GM18870 (cell line): ENCODE results near the gene MUC16.
"Not testable (repeated sequence)": the region's sequence is repeated elsewhere in the genome, so short reads cannot be mapped to it uniquely, and the experiment has no call there.

Experiments
- ATAC-seq: cut with Tn5 transposase; IDR thresholded peaks from one replicate; pipeline ENCODE4 v1.9.1; 2021; ENCODE audit warnings: moderate library complexity; ENCODE audit not compliant: unreplicated experiment

MUC16 gene

DNA sequence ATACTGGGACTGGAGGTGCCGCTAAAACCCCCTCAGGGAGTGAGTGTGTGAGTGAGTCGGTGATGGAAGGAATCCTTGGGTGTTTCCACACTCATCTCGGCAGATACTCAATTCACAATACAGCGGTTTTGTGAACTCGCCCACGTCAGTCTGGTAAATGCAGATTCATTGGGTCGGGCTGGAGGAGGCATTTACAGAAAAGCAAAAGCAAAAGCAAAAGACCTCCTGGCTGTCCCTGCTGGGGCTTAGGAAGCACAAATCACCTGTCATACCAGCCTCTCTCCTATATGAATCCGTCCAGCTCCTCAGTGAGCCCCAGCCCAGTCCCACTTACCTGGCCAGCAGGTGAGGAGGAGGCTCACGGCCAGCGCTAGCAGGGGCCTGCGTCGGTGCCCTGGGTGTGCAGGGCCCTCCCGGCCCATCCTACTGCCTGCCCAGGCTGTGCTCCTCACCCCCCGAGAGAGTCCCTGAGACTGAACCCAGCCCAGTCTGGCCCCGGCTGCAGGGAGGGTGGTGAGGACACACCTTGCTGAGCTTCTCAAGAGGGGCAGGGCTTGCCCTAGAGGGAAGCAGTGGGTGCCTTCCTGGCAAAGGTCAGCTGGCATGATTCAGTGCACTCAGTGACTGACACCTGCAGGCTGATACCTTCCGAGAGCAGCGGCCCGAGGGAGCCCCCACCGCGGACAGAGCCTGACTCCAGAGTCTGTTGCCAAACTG, at the start of gene MUC16:
MUC16 (minus strand) TSS at position 475 of the 717 bp plus-strand sequence.
- no peak for ATAC-seq

DNA sequence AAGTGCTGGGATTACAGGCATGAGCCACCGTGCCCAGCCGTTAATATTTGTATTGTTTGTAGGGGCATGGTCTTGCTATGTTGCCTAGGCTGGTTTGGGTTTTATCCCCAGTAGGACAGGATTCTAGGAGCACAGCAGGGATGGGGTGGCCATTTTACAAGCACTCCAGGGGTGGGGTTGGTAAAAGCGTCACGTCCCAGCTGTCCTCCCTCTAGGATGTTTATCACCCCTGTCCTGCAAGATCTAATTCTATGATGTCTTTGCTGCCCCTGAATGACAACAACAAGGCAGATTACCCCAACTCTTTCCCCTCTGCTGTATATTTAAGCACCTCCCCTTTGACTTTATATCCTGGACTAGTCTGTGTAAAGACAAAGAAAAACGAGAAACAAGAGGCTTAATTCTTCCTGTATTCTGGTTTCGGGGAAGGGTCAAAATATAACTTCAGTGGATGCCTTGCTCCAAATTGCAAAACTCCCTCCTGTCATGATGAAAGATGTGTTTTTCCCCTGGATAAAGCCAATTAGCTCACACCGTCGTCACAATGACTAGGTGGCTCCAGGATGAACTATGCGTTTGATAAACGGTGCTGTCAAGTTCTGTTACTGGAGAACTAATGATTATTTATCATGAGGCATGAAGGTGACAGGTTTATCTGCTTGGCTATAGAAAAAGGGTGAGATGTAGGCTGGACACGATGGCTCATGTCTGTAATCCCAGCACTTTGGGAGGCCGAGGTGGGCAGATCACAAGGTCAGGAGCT, 48.9 kb upstream of the MUC16 start:
- no peak for ATAC-seq

DNA sequence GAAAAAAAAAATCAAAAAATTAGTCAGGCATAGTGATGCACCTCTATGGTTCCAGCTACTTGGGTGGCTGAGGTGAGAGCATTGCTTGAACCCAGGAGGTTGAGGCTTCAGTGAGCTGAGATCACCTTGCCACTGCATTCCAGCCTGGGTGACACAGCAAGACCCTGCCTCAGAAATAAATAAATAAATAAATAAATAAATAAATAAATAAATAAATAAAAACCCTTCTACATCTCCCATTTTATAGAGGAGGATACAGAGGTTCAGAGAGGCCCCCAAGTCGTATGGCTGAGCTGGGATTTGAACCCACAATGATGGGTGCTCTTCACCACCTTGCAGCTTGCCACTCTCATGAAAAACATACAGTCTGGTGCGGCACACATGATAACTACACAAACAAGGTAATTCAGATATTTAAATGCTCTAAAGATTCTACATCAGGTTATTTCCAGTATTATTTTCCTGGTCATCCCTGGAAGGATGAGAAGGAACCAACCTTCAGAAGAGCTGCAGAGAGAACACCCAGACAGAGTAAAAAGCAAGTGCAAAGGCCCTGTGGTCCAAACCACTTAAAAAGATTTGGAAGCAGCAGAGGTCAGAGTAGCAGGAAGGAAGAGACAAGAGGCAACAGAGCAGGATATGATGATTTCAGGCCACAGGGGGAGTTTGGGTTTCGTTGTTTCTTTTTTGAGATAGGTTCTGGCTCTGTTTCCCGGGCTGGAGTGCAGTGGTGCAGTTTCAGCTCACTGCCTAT, 47.5 kb upstream of the MUC16 start:
- no peak for ATAC-seq

DNA sequence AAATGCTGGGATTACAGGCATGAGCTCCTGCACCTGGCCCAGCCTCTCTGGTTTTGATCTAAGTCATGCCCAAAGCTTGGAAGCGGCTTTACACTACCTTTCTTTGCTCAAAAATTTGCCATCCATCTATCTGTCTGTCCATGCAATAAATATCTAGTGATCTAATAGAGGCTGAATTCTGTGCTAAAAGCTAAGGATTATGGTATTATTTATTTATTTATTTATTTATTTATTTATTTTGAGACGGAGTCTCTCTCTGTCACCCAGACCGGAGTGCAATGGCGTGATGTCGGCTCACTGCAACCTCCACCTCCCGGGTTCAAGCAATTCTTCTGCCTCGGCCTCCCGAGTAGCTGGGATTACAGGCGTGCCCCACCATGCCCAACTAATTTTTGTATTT, 45.9 kb upstream of the MUC16 start:
- not testable (repeated sequence) for ATAC-seq

DNA sequence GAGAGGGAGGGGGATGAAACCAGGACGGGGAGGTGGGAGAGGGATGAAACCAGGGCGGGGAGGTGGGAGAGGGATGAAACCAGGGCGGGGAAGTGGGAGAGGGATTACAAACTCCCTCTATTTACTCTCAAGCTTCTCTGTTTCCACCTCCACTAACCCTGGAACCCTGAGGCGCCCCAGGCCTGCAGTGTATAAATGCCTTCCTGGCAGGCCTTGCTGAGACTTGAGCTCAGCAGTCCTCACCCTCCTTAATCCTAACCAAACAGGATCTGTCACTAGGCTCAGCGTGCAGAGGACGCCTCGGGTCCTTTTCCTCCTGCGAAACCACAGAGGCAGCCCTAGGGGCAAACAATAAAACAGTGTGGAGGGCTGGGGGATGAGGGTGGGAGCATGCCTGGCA, 44.6 kb upstream of the MUC16 start:
- ATAC-seq = no peak

DNA sequence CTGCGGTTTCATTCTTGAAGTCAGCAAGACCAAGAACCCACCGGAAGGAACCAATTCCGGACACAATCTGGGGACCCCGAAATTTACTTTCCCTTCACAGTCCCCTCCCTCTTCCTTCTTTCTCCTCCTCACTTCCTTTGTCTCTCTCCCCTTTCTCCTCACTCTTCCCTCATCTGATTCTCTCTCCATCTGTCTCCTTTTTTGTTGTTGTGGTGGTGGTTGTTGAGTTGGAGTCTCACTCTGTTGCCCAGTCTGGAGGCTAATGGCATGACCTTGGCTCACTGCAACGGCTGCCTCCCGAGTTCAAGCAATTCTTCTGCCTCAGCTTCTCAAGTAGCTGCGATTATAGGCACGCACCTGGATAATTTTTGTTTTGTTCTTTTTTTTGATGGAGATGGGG, 44.0 kb upstream of the MUC16 start:
- no peak for ATAC-seq

DNA sequence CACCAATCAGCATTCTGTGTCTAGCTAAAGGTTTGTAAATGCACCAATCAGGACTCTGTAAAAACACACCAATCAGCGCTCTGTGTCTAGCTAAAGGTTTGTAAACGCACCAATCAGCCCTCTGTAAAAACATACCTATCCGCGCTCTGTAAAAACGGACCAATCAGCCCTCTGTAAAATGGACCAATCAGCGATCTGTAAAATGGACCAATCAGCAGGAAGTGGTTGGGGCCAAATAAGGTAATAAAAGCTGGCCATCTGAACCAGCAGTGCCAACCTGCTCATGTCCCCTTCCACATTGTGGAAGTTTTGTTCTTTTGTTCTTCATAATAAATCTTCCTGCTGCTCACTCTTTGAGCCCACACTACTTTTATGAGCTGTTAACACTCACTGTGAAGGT, 43.5 kb upstream of the MUC16 start:
- ATAC-seq = not testable (repeated sequence)

DNA sequence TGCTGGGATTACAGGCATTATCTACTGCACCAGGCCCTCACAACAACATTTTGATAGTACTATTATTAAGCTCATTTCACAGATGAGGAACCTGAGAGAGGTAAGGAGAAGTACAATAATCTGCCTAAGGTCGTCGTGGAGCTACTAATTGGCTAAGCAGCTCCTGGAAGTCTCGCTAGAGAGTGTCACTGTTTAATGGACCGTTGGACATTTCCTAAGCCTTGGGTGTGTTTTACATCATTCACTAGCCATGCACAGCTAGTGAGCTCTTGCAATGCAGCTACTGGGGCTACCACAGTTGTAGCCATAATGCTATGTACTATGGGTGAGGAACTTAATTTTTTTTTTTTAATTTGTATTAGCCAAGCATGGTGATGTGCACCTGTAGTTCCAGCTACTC, 42.7 kb upstream of the MUC16 start:
- no peak for ATAC-seq

DNA sequence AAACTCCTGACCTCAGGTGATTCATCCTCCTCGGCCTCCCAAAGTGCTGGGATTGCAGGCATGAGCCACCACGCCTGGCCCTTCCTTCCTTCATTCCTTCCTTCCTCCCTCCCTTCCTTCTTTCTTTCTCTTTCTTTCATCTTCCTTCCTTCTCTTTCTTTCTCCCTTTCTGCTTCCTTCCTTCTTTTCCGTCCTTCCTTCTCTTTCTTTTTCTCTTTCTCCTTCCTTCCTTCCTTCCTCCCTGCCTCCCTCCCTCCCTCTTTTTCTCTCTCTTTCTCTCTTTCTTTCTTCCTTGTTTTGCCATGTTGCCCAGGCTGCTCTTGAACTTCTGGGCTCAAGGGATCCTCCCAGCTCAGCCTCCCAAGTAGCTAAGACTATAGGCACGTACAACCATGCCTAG, 36.5 kb upstream of the MUC16 start:
- ATAC-seq = no peak

DNA sequence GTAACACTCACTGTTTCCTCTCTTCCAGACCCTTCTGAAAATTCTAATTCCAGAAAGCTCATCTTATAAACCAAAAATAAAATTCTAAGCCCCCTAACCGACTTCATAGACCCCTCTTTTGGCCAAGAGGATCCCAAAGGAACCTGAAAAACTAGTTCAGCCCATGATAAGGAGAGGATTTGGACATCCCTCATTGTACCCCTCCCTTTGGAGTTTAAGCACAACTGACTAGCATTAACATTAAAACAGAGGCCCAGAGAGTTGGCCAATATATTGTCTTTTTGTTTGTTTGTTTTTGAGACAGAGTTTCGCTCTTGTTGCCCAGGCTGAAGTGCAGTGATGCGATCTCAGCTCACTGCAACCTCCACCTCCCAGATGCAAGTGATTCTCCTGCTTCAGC, 34.2 kb upstream of the MUC16 start:
- ATAC-seq = no peak

DNA sequence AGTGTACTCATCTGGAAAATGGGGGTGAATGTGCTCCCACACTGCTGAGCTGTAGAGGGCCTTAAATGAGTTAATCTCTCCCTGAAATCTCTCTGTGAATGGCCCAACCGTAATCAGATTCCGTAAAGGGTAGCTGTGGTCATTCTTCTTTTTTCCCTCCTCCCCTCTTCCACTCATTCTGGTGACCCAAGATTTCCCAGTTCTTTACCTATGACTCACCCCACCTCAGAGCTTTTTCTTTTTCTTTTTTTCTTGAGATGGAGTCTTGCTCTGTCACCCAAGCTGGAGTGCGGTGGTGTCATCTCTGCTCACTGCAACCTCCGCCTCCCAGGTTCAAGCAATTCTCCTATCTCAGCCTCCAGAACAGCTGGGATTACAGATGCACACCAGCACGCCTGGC, 33.3 kb upstream of the MUC16 start:
- ATAC-seq = no peak

DNA sequence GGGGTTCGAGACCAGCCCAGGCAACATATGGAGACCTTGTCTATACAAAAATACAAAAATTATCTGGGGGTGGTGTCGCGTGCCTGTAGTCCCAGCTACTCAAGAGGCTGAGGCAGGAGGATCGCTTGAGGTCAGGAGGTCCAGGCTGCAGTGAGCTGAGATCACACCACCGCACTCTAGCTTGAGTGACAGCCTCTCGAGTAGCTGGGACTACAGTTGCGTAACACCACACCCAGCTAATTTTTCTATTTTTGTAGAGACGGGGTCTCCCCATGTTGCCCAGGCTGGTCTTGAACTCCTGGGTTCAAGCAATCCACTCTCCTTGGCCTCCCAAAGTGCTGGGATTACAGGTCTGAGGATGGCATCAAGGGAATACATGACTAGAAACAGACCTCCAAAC, 30.8 kb upstream of the MUC16 start:
- ATAC-seq = no peak

DNA sequence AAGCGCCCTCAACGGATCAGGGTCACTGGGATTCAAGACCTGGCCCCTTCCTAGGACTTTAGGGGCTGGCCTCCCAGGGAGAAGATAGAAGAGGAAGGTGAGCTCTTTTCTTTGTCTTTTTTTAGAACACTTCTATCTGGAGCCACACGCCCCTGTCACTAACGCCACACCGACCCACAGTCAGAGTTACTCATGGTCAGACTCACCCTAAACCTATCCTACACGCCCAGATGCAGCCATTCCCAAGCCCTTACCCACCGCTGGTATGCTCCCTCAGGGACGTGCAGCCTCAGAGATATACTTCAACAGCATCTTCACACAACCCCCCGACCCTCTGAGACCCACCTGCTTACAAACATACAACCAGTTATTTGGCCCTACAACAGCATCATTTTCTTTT, 29.9 kb upstream of the MUC16 start:
- no peak for ATAC-seq

DNA sequence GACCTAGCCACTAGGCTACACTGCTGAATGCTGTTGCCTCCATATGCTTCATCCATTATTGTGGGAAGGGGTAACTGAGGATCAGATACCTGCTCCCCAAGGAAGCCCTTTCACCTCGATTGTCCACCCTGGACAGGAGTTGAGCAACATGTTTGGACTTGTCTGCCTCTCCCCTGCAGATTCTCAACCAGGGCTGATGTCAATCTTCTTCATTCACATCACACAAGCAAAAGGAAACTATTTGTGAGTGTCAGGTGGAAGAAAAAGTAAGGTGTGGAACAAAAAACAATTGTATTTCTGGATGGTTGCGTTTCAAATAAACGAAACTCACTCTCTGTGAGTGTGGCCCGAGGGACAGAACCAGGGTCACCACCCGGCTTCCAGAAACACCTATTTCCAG, 29.5 kb upstream of the MUC16 start:
- ATAC-seq = no peak

DNA sequence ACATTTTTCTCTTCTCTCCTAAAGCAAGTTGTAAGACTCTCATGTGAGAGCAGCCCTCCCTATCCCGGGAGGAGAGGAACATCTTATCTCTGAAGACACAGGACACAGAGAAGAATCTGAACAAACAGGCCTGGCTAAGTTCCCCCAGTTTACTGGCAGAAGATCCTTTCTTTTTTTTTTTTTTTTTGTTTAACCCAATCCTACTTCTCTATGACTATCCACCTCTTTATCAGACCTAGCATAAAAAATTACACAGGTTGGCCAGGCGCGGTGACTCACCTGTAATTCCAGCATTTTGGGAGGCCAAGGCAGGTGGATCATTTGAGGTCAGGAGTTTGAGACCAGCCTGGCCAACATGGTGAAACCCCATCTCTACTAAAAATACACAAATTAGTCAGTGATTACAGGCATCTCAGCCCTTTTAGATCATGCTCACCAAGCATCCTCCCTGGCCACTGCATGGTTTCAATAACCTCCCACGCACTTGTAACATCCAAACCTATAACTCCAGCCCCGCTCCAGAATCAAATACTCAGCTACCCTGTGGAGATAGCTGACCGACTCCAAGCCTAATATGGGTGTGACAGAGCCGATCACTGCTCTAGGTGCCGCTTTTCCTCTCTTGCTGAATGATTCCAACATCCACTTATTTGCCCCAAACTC, 27.3 kb upstream of the MUC16 start:
- no peak for ATAC-seq

DNA sequence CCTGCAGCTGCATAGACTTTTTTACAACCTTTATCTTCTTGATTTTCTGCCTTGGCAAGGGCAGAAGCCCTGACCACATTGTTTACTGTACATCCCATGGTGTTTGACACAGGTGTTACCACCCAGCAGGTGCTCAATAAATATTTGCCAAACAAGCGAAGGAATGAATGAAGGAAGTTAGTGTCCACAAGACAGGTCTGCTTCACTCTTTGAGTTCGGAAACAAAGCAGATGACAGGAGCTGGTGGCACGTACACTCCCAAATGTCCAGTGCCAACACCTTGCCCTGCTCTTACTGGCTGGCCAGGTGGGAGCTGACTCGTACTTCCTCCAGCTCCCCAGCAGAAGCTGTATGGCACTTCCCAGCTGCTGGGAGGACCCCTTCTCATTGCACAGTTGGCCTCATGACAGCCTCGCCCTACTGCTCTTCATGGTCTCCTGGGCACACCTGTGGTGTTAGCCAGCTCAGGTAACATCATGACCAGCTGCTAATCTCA, 22.0 kb upstream of the MUC16 start:
- no peak for ATAC-seq

DNA sequence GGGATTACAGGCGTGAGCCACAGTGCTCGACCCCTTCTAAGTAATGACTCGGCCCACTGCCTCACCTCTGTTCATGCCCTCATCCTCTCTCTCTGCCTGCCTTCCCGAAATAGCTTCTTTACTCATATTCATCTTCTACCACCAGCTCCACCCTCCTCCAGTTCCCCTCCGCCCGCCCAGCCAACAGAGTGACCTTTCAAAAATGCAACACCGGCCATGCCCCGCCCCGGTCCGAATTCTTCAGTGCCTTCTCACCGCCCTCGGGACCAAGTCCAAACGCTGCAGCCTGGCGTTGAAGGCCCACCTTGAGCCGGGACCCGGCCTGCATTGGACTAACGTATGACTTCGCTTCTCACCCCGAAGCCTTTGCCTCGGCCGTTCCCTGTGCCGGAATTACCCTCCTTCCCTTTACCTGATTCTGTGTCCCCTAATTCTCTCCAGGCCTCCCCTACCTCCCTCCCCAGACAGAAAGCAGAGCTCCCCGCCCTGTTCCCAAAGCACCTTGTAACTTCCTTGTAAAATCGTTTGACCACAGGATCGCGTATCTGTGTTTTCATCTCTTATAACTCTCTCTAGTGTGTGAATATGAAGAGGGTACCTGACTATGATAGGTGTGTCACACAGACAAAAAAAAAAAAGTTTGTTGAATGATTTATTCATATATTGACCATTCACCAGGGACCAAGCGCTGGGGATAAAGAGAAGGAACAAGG, 8.1 kb upstream of the MUC16 start:
- no peak for ATAC-seq

DNA sequence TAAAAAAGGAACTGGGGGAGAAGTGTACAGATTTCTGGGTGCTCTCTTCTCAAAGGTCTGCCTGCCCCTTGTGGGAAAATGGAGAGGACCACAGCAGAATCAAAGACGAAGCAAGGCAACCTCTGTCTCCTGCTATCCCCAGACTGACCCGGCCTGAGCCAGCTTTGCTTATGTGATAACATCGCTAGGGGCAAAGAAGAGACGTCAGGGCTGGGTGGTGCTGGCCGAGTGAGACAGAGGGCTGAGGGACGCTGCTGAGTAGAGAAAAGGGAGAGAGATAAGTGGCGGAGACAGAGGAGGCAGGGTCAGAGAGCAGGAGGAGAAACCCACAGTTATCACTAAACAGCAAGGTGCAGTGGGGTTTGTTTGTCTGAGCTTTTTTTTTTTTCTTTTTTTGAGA, 4.6 kb upstream of the MUC16 start:
- ATAC-seq = no peak

DNA sequence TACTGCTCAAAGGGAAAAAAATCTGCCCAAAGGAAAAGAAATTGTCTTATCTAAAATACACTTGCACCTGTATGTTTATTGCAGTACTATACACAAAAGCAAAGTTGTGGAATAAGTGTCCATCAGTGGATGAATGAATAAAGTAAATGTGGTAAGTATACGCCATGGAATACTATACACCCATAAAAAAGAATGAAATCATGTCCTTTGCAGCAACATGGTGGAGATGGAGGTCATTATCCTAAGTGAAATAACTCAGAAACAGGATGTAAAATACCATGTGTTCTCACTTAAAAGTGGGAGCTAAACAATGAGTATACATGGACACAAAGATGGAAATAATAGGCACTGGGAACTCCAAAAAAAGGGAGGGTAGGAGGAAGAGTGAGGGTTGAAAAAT, 3.8 kb upstream of the MUC16 start:
- ATAC-seq = no peak

DNA sequence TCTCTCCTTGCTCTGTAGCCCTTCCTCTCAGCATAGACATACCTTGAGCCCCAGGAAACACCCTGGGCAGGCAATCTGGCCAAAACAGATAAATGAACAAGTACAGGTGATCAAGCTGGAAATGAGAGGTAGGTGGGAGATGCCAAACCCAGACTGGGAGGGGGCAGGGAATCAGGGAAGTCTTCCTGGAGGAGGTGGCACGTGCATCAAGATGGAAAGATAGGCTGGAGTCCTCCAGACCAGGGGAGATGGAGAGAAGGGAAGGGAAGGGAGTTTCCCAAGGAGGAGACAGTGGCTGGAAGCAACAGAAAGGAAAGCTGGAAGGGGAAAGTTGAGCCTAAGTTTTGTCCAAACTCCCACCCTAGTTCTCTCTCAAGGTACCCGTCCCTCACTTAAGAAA, 1.7 kb upstream of the MUC16 start:
- ATAC-seq = no peak

DNA sequence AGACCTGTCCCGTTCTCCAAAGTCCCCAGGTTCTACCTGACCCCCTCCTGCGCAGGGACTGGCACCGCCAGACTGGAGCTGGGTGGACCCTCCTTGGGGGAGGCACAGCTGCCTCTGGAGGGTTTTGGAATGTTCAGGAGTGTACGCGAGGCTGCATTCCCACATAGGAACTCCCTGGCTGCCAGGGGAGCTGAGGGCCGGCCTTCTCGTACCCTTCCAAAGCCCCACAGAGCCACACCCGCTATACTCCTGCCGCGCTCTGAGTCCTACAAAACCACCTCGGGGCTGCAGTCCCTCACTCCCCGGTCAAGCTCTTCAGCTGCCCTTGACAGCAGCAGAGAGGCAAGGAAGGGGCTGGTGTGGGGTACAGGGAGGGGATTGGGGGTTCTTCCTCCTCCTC, 484 bp upstream of the MUC16 start:
- ATAC-seq = no peak
